Smooth muscle cell (in vitro differentiated cells): ENCODE results near the gene SNX15. TPM values are rescaled to one million over a fixed set of nuclear protein-coding genes. Genes with fewer than 3 reads are reported as not detected.

Source experiments
- DNase-seq: peaks from one replicate; lab custom pipeline; 2025; ENCODE audit not compliant: unreplicated experiment; lab: John Stamatoyannopoulos, UW
- H2AFZ ChIP-seq: fragments of 200-600 bp; sonication (generic); 2 replicates; pipeline ENCODE4 v1.6.0; 2016; ENCODE audit warnings: antibody characterized with exemption, low read depth, mild to moderate bottlenecking
- H3F3A ChIP-seq: fragments of 200-600 bp; sonication (generic); 2 replicates; pipeline ENCODE4 v1.6.0; 2017; ENCODE audit warnings: antibody characterized with exemption, low read depth
- H3K27ac ChIP-seq: fragments of 200-600 bp; sonication (generic); 2 replicates; pipeline ENCODE4 v1.5.1; 2016; ENCODE audit warnings: low read depth, mild to moderate bottlenecking
- H3K27me3 ChIP-seq: fragments of 200-600 bp; sonication (generic); 2 replicates; pipeline ENCODE4 v1.6.1; 2016; ENCODE audit warnings: low read depth, mild to moderate bottlenecking
- H3K36me3 ChIP-seq: fragments of 200-600 bp; sonication (generic); 2 replicates; pipeline ENCODE4 v1.5.1; 2016; ENCODE audit warnings: low read depth
- H3K4me1 ChIP-seq: fragments of 200-600 bp; sonication (generic); 2 replicates; pipeline ENCODE4 v1.5.1; 2016; ENCODE audit warnings: low read depth
- H3K4me2 ChIP-seq: fragments of 200-600 bp; sonication (generic); 2 replicates; pipeline ENCODE4 v1.6.0; 2016; ENCODE audit warnings: mild to moderate bottlenecking
- H3K4me3 ChIP-seq: fragments of 200-600 bp; sonication (generic); 2 replicates; pipeline ENCODE4 v1.5.1; 2016; ENCODE audit warnings: mild to moderate bottlenecking
- H3K79me2 ChIP-seq: fragments of 200-600 bp; sonication (generic); 2 replicates; pipeline ENCODE4 v1.6.0; 2016; ENCODE audit warnings: low read depth, mild to moderate bottlenecking
- H3K9ac ChIP-seq: fragments of 200-600 bp; sonication (generic); 2 replicates; pipeline ENCODE4 v1.6.0; 2016; ENCODE audit warnings: low read depth
- H3K9me3 ChIP-seq: fragments of 200-600 bp; sonication (generic); replicated peaks from 2 replicates; pipeline ENCODE4 v1.5.1; 2016; ENCODE audit warnings: low read depth
- H4K20me1 ChIP-seq: fragments of 200-600 bp; sonication (generic); 2 replicates; pipeline ENCODE4 v1.6.0; 2016; ENCODE audit warnings: low read depth
- CTCF ChIP-seq: fragments of 200-600 bp; sonication (generic); IDR thresholded peaks from 2 replicates; pipeline ENCODE4 v1.5.1; 2017; ENCODE audit warnings: borderline replicate concordance, mild to moderate bottlenecking, antibody characterized with exemption; ENCODE audit not compliant: insufficient read depth, poor library complexity, severe bottlenecking
- WGBS: methylation state at CpG from one replicate; pipeline ENCODE4 v1.1.7; 2016; ENCODE audit warnings: low lambda C conversion rate; 5-methylcytosine and 5-hydroxymethylcytosine counted together
- polyA plus RNA-seq: library from polyadenylated mRNA; unstranded; fragments of >200 nt; fragmentation: Nextera tagmentation; extraction: Ambion mirVana; gene quantifications from 2 replicates; pipeline ENCODE4 v1.2.1, GENCODE V29; 2016
- total RNA-seq: library from RNA; depleted of rRNA; stranded (reverse); fragments of >200 nt; gene quantifications from 2 replicates; pipeline ENCODE4 v1.2.3, GENCODE V29; 2014

SNX15 gene
- total and polyA plus RNA-seq, 2 experiments from 2014 or later, result 14.8 to 24.7 TPM

DNA sequence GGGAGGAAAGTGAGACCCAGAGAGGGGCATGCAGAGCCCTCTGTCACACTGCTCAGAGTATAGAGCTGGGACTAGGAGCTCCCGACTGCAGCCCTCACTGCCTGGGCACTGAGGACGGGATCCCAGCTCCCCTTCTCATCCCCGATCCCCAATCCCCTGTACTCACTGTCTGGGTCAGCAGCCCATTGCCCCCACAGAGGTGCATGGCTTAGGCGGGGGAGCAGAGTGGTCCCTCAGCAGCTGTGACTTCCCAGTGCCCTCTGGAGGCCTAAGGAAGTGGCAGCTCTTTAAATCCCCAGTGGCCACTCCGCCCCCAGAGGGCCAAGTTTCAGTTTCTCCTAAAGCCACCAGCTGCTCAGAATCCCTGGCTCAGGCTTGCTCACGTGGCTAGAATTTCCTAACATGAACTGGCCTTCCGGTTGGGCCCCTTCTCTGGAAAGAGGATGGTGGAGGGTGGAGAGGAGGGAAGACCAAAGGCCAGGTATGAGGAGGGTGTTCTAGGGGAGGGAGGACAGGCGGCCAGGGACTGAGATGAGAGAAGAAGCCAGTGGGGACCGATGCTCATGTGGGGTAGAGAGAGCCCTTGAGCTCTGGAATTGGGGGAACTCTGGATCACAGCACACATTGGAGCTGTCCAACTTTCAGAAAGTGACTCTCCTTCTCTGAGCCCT is 30.4 kb upstream of the SNX15 start, which contains the start of gene BATF2:
TSS of gene BATF2 (minus strand) at position 262 of the 671 bp plus-strand sequence. CDS start at position 205, 57 bp downstream.
- WGBS, result 39% methylated on average over 9 of the region's 9 CpGs
- peak within 1 kb of the TSS; percentile 24 for H2AFZ ChIP-seq
- DNase-seq, result peak; percentile 15

DNA sequence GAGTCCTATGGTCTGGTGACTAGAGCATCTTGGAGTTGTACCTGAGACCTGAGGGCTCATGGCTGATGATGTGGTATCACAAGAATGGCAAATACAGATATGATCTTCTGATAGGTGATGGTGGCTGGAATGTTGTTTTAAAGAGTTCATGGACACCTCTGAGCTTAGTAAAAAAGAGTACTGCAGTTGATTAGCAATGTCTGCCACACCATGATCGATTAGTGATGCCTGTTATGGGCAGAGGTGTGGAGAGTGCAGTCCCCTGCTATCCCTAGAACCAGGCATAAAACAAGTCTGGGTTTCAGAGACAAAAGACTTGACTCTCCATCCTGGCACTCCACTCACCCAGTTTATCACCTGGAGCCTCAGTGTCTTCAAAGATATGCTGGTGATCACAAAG is 29.1 kb upstream of the SNX15 start:
- Histone ChIP-seq H3K4me2 (no peak overlapping the region), H3K79me2 (no peaks in the 10 kb centered on the region), H3K9ac (no peak overlapping the region), H3K4me1 (peaks cover 8% of the 10 kb centered on the region), H3K4me3 (no peak overlapping the region), H3K27me3 (no peaks in the 10 kb centered on the region), H3K9me3 (no peaks in the 10 kb centered on the region), H3K27ac (no peak overlapping the region), H3F3A (no peaks in the 10 kb centered on the region), H4K20me1 (no peaks in the 10 kb centered on the region), H3K36me3 (no peaks in the 10 kb centered on the region), H2AFZ (no peak overlapping the region)
- no peak for TF ChIP-seq CTCF
- no peak for DNase-seq
- WGBS, result 90% methylated on average over 1 of the region's 1 CpG

More for the DNA sequence above, 30.4 kb upstream of the SNX15 start, which contains the start of gene BATF2:
- no peak for TF ChIP-seq CTCF
- no peaks in the 10 kb centered on the region for H3K79me2 ChIP-seq
- peaks cover 8% of the 10 kb centered on the region for H3K4me1 ChIP-seq
- H3K9me3 ChIP-seq, result no peaks in the 10 kb centered on the region
- H3K4me2 ChIP-seq, result peak within 1 kb of the TSS; percentile 51
- no peaks in the 10 kb centered on the region for H3F3A ChIP-seq
- no peak within 1 kb of the TSS for H3K9ac ChIP-seq
- no peaks in the 10 kb centered on the region for H4K20me1 ChIP-seq
- no peak within 1 kb of the TSS for H3K4me3 ChIP-seq
- H3K36me3 ChIP-seq, result no peaks in the 10 kb centered on the region
- H3K27me3 ChIP-seq, result no peaks in the 10 kb centered on the region
- H3K27ac ChIP-seq, result no peak within 1 kb of the TSS

DNA sequence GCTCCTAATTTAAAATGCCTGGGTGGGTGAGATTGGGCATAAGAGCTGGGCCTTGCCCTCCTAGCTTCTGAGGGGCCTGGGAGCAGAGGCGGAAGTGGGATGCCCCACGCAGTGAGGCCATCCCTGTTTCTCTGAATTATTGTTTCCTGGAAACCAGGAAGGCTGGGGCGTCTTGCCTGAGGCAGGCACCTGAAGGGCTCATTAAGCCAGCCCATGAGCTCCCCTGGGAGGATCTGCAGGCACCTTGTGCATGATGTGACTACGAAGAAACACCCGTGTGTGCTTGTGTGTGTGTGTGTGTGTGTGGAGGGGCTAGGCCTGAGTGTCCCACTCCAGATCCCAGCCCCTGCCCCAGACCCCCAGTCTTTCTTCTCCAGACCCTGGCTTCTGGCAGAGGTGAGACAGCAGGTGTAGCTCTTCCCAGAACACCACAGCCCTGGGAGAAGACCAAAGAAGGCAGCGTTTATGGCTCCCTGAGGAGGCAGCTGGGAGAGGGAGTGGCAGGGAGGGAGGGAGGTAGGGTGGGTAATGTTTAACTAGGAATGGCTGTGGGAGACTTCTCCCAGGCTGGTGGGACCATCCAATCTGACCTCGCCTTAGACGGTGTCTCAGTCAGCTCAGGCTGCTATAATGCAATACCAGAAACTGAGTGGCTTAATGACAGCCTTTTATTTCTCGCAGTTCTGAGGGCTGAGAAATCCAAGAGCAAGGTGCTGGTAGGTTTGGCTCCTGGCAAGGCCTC is 28.4 kb upstream of the SNX15 start:
- Histone ChIP-seq H3K4me2 (no peak overlapping the region), H3K36me3 (no peaks in the 10 kb centered on the region), H3F3A (no peaks in the 10 kb centered on the region), H3K79me2 (no peaks in the 10 kb centered on the region), H3K4me1 (peaks cover 8% of the 10 kb centered on the region), H3K4me3 (no peak overlapping the region), H3K9ac (no peak overlapping the region), H3K27me3 (no peaks in the 10 kb centered on the region), H3K27ac (no peak overlapping the region), H3K9me3 (no peaks in the 10 kb centered on the region), H4K20me1 (no peaks in the 10 kb centered on the region), H2AFZ (no peak overlapping the region)
- 86% methylated on average over 9 of the region's 9 CpGs for WGBS
- DNase-seq, result no peak
- no peak for TF ChIP-seq CTCF
